ENCODE data around the gene TFCP2L1.

DNA sequence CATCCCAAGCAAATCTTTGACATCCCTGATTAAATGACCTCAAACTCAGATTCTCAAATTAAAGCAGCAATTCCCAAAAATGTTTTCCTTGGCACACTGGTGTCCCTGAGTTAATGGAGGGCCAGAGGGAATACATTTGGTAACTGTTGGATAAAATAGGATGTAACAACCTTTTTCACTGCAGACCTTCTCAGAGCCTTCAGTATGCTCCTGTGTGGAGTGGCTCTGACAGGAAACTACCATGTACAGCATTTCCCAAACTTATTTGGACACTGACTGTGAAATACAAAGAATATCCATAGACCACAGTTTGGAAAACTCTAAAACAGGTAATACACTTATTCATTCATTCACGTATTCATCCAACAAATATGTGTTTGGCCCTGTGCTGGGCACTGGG is 91.8 kb downstream of the TFCP2L1 start:
- TF ChIP-seq, protein P1, sequence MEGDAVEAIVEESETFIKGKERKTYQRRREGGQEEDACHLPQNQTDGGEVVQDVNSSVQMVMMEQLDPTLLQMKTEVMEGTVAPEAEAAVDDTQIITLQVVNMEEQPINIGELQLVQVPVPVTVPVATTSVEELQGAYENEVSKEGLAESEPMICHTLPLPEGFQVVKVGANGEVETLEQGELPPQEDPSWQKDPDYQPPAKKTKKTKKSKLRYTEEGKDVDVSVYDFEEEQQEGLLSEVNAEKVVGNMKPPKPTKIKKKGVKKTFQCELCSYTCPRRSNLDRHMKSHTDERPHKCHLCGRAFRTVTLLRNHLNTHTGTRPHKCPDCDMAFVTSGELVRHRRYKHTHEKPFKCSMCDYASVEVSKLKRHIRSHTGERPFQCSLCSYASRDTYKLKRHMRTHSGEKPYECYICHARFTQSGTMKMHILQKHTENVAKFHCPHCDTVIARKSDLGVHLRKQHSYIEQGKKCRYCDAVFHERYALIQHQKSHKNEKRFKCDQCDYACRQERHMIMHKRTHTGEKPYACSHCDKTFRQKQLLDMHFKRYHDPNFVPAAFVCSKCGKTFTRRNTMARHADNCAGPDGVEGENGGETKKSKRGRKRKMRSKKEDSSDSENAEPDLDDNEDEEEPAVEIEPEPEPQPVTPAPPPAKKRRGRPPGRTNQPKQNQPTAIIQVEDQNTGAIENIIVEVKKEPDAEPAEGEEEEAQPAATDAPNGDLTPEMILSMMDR (IDR thresholded peaks at IDR 0.05): no peak
- TF ChIP-seq EP300 (IDR thresholded peaks at IDR 0.05): no peak
